Astrocyte of the cerebellum (primary cell): ENCODE data around the gene LGALS7B.
"Not testable (repeated sequence)": the region's sequence is repeated elsewhere in the genome, so short reads cannot be mapped to it uniquely, and the experiment has no call there.

Experiments
- DNase-seq: peaks from one replicate; pipeline ENCODE4 v3.0.0-alpha.2; 2011; ENCODE audit warnings: low read depth
- H3K4me3 ChIP-seq: 2 replicates; pipeline ENCODE4 v1.5.1; 2011; ENCODE audit warnings: mild to moderate bottlenecking, low read depth, low read length, moderate library complexity
- in situ Hi-C: cut with HindIII; loops from 2 replicates; pipeline ENCODE4 v1.10.0; 2017; ENCODE audit warnings: low sequenced_read_pairs
- TF ChIP-seq, protein P1 (sequence below): IDR thresholded peaks from 2 replicates; pipeline ENCODE4 v1.5.1; 2012; ENCODE audit warnings: low read length, low read depth, moderate library complexity, mild to moderate bottlenecking; ENCODE audit errors: missing control alignments

The LGALS7B gene

DNA sequence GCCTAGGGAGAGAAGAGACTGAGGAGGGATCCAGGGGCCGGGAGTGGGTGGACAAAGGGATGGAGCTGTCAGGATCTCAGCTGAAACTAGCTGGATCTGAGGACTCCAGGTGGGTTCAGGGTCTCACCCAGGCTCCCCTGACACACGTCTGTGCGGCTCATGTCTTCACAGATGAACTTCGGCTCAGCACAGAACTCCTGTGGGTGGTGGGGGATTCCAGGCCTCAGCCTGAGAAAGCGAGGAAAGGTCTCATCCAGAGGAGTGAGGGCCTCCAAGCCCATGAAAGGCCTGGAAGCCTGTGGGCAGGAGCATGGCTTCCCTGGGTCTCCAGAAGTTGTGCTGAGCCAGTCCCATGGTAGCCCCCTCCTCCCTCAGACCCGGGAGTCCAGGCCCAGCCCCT, 46.1 kb upstream of the LGALS7B start:
- H3K4me3 ChIP-seq = no peak overlapping the region
- TF ChIP-seq, protein P1, sequence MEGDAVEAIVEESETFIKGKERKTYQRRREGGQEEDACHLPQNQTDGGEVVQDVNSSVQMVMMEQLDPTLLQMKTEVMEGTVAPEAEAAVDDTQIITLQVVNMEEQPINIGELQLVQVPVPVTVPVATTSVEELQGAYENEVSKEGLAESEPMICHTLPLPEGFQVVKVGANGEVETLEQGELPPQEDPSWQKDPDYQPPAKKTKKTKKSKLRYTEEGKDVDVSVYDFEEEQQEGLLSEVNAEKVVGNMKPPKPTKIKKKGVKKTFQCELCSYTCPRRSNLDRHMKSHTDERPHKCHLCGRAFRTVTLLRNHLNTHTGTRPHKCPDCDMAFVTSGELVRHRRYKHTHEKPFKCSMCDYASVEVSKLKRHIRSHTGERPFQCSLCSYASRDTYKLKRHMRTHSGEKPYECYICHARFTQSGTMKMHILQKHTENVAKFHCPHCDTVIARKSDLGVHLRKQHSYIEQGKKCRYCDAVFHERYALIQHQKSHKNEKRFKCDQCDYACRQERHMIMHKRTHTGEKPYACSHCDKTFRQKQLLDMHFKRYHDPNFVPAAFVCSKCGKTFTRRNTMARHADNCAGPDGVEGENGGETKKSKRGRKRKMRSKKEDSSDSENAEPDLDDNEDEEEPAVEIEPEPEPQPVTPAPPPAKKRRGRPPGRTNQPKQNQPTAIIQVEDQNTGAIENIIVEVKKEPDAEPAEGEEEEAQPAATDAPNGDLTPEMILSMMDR = no peak
- in situ Hi-C loops = no loop called here
- no peak for DNase-seq

DNA sequence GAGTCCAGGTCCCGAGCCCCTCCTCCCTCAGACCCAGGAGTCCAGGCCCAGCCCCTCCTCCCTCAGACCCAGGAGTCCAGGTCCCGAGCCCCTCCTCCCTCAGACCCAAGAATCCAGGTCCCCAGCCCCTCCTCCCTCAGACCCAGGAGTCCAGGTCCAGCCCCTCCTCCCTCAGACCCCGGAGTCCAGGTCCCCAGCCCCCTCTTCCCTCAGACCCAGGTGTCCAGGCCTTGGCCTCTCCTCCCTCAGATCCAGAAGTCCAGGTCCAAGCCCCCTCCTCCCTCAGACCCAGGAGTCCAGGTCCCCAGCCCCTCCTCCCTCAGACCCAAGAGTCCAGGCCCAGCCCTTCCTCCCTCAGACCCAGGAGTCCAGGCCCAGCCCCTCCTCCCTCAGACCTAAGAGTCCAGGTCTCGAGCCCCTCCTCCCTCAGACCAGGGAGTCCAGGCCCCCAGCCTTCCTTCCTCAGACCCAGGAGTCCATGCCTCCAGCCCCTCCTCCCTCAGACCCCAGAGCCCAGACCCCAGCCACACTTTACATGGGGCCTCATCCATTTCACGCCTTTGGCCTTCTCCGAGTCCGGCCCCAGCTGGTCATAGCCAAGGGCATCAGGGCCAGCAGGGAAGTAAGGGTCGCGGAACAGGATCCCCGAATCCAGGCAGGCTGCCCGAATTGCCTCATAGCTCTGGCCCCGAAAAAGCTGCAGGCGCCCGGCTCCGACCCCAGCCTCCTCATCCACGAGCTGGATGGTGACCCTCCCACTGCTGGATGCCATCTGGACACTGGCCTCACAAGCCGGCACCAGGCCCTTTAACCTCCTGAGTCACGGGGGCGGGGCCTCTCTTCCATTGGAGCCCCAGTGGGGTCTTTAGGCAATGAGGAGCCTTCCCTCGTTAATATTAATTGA, 45.4 kb upstream of the LGALS7B start:
- H3K4me3 ChIP-seq = no peak overlapping the region
- TF ChIP-seq, protein P1 = no peak
- DNase-seq = no peak
- in situ Hi-C loops = no loop called here

DNA sequence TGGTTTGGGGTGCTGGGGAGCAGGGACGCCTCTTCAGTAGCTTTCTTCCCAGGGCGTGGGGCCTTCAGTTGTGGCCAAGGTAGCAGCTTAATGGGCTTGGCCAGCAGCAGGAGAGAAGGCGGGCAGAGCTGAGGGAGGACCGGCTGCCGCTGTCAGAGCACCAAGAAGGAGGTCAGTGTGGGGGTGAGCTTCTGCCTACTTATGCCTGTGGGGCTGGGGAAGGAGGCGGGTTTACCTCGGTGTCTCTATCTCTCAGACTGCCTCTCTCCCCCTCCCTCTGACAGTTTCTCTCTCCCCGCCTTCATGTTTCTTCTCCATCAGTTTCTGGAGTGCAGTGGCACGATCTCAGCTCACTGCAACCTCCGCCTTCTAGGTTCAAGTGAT, 44.7 kb upstream of the LGALS7B start, which contains the start of gene CAPN12:
TSS of gene CAPN12 (minus strand) at position 177 of the 384 bp plus-strand sequence. CDS start 309 bp downstream, outside the sequence.
- H3K4me3 ChIP-seq = no peak within 1 kb of the TSS
- in situ Hi-C loops = no loop called here
- TF ChIP-seq, protein P1 = no peak
- DNase-seq = no peak

DNA sequence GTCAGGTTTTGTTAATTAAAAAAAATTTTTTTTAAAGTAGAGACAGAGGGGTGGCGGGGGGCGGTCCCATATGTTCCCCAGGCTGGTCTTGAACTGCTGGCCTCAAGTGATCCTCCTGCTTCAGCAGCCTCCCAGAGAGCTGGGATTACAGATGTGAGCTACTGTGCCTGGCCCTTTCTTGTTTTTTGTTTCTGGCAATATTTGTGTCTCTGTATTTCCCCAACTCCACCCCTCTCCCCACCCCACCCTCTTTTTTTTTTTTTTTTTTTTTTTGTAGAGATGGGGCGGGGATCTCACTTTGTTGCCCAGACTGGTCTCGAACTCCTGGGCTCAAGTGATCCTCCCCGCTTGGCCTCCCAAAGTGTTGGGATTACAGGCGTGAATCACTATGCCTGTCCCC, 44.1 kb upstream of the LGALS7B start:
- no peak overlapping the region for H3K4me3 ChIP-seq
- TF ChIP-seq, protein P1 = no peak
- no peak for DNase-seq
- in situ Hi-C loops = no loop called here

DNA sequence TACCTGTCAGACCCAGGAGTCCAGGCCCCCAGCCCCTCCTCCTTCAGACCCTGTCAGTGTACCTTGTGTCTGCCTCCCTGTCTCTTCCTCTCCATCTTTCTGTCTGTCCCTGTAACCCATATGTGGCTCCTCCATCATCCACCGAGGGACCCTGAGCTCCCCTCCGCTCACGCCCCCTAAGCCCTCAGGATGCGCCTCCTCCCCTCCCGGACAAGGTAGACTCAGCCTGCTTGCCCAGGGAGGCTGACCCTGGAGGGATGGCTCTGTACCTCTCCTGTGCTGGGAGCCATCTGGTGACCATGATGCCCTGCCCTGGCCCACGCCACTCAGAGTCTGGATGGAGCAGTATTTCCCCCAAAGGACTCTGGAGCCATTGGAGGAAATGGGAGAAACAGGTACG, 43.7 kb upstream of the LGALS7B start:
- H3K4me3 ChIP-seq = no peak overlapping the region
- no peak for DNase-seq
- in situ Hi-C loops = no loop called here
- TF ChIP-seq, protein P1 = no peak

DNA sequence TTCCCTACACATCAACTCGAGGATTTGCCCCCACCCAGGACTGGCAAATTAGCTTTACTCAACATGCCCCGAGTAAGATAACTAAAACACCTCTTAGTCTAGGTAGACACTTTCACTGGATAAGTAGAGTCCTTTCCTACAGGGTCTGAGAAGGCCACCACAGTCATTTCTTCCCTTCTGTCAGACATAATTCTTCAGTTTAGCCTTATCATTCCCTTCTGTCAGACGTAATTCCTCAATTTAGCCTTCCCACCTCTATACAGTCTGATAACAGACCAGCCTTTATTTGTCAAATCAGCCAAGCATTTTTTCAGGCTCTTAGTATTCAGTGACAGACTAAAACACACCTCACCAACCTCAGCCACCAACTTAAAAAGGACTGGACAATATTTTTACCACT, 35.2 kb upstream of the LGALS7B start:
- in situ Hi-C loops, H3K4me3 ChIP-seq, DNase-seq: not testable (repeated sequence)

DNA sequence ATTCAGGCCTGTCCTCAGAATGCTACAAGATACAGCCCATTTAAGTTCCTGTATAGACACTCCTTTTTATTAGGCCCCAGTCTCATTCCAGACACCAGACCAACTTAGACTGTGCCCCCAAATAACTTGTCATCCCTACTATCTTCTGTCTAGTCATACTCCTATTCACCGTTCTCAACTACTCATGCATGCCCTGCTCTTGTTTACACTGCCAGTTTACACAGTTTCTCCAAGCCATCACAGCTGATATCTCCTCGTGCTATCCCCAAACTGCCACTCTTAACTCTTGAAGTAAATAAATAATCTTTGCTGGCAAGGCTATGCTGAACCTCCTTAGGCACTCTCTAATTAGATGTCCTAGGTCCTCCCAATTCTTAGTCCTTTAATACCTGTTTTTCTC, 34.8 kb upstream of the LGALS7B start:
- H3K4me3 ChIP-seq, in situ Hi-C loops, DNase-seq: not testable (repeated sequence)
